GM12891 (cell line): ENCODE data around the gene RPS16.

Source experiments
- PAX5 ChIP-seq: IDR thresholded peaks from 2 replicates; pipeline ENCODE4 v1.6.1; 2011; ENCODE audit warnings: low read length, moderate library complexity, mild to moderate bottlenecking; ENCODE audit not compliant: insufficient read depth, severe bottlenecking
- POLR2A ChIP-seq: IDR thresholded peaks from 2 replicates; pipeline ENCODE4 v1.6.1; 2011; ENCODE audit warnings: low read depth, low read length, control low read depth
- POLR2AphosphoS5 ChIP-seq: IDR thresholded peaks from 2 replicates; pipeline ENCODE4 v1.6.1; 2011; ENCODE audit warnings: low read depth, low read length, control low read depth

DNA sequence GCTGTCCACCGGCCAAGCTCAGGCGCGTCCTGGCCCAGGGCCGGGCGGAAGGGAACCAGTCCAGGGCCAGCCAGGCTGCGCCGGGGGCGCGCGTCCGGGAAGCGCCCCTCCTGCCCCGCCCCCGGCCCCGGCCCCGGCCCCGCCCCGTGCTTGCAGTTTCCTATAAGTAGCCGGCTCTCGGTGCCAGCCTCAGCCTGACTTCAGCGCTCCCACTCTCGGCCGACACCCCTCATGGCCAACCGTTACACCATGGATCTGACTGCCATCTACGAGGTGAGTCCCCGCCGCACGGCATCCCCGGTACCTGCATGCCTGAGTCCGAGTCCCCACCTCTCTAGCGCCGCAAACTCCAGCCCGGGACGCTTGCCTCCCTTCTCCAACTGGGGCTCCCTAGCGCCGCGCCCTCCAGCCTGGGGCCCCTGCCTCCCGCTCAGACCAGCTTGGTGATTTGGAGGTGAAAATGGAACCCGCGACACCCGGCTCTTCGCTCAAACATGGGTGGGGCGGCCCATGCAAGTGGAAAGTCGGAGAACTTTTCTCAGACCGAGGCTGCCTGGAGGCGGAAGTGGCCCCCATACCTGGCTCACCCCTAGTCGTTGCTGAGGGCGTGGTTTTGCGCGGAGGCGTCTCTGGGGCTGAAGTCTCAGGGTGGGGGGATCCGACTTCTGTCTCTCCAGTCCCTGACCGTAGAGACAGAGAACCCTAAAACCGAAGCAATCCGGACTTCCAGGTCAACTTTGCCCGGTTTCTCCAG is 28.9 kb downstream of the RPS16 start, which contains the start of gene ZFP36:
- TF ChIP-seq POLR2AphosphoS5 (peak; percentile 99), POLR2A (peak; percentile 99), PAX5 (no peak)
